Measurements from ENCODE around the gene ASB10. TPM values are rescaled to one million over a fixed set of nuclear protein-coding genes. Genes with fewer than 3 reads are reported as not detected.

The ASB10 gene
- total RNA-seq, 1 experiment from 2014 or later = not detected

DNA sequence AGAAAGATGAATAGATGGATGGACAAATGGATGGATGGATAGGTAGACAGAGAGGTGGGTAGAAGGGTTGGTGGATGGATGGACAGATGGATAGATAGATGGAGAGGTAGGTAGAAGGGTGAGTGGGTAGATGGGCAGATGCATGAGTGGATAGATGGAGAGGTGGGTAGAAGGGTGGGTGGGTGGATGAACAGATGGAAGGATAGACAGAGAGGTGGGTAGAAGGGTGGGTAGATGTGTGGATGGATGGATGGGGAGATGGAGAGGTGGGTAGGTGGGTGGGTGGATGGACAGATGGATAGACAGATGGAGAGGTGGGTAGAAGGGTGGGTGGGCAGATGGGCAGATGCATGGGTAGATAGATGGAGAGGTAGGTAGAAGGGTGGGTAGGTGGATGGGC is 10.9 kb upstream of the ASB10 start:
- intact Hi-C loops (cut with micrococcal nuclease; ENCODE audit: unreplicated experiment) = no loop called here
- ChIA-PET CTCF (interaction anchor here (0.6 kb wide), 1 partner anchor 22 kb away, joined by 6 read pairs; no protein-coding TSS in a partner anchor), POLR2A (no interaction called here)
- ATAC-seq = no peak
- H3K9me3 ChIP-seq (ENCODE audit: control insufficient read depth, insufficient read depth, low read depth, low read length) = no peaks in the 10 kb centered on the region
- no TSS peak for BruUV-seq (replicated peaks)
- DNase-seq (ENCODE audit: low read depth, low spot score) = no peak
- H3K36me3 ChIP-seq (ENCODE audit: control insufficient read depth, insufficient read depth, low read length) = no peaks in the 10 kb centered on the region
- H3K4me1 ChIP-seq (ENCODE audit: control insufficient read depth, insufficient read depth, low read length) = no peaks in the 10 kb centered on the region
- in situ Hi-C loops (cut with HindIII; ENCODE audit: low pct_unique_long_range_greater_than_20kb, low sequenced_read_pairs) = no loop called here
- peaks cover 7% of the 10 kb centered on the region for H3K27me3 ChIP-seq (ENCODE audit: control insufficient read depth, insufficient read depth, low read length)
- no peak overlapping the region for H3K4me3 ChIP-seq (ENCODE audit: low read depth in 2 of 2, low read length in 2 of 2)
- TF ChIP-seq SIN3A (IDR thresholded peaks at IDR 0.05; ENCODE audit: borderline replicate concordance, insufficient read depth, low read depth, low read length) (no peak), CTCF (IDR thresholded peaks at IDR 0.05) (no peak), POLR2AphosphoS5 (IDR thresholded peaks at IDR 0.05; ENCODE audit: low read depth, low read length) (no peak), TCF7L2 (IDR thresholded peaks at IDR 0.05; ENCODE audit: low read depth, low read length) (no peak)
- TF ChIP-seq, protein P1, sequence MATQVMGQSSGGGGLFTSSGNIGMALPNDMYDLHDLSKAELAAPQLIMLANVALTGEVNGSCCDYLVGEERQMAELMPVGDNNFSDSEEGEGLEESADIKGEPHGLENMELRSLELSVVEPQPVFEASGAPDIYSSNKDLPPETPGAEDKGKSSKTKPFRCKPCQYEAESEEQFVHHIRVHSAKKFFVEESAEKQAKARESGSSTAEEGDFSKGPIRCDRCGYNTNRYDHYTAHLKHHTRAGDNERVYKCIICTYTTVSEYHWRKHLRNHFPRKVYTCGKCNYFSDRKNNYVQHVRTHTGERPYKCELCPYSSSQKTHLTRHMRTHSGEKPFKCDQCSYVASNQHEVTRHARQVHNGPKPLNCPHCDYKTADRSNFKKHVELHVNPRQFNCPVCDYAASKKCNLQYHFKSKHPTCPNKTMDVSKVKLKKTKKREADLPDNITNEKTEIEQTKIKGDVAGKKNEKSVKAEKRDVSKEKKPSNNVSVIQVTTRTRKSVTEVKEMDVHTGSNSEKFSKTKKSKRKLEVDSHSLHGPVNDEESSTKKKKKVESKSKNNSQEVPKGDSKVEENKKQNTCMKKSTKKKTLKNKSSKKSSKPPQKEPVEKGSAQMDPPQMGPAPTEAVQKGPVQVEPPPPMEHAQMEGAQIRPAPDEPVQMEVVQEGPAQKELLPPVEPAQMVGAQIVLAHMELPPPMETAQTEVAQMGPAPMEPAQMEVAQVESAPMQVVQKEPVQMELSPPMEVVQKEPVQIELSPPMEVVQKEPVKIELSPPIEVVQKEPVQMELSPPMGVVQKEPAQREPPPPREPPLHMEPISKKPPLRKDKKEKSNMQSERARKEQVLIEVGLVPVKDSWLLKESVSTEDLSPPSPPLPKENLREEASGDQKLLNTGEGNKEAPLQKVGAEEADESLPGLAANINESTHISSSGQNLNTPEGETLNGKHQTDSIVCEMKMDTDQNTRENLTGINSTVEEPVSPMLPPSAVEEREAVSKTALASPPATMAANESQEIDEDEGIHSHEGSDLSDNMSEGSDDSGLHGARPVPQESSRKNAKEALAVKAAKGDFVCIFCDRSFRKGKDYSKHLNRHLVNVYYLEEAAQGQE (IDR thresholded peaks at IDR 0.05; ENCODE audit: insufficient read depth in 1 of 2, low read depth in 2 of 2, low read length in 1 of 2) = no peak
- H3K27ac ChIP-seq (ENCODE audit: low read length) = no peak overlapping the region

DNA sequence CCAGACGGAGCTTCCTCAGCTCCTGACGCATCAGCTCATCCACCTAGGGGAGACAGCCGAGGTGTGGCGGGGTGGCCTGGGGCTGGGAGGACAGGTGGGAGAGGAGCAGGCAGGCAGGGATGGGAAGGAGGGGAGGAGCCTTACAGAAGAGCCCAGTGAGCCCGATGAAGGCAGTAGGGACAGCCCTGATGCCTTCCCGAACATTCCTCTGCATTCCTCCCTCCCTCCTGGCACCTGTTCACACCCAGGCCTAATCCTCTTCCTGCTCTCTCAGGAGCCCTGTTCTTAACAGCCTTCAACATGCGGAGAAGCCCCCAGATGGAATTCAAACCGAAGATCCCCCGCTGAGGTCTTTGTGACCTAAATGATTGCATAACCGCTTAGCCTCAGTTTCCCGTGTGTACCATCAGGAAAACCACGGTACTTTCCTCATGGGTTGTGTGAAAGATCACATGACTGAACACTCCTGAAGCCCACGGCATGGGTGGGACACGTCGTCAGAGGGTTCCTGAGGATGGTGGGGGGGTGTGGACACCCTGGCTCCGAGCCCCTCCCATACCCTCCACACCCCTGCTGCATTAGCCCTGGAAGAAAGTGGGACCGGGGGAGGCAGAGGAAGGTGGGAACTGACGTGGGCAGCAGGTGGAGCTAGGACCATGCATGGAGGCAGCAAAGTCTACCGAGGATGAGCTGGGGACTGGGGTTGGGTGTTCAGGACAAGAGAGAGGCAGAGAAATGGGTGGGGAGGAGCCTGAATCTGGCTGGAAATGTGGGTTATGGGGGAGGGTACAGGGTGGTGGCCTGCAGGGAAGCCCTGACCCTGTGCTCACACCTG is 8.8 kb upstream of the ASB10 start:
- Histone ChIP-seq H3K27ac (ENCODE audit: low read length) (no peak overlapping the region), H3K4me1 (ENCODE audit: control insufficient read depth, insufficient read depth, low read length) (no peaks in the 10 kb centered on the region), H3K9me3 (ENCODE audit: control insufficient read depth, insufficient read depth, low read depth, low read length) (no peaks in the 10 kb centered on the region), H3K36me3 (ENCODE audit: control insufficient read depth, insufficient read depth, low read length) (no peaks in the 10 kb centered on the region), H3K4me3 (ENCODE audit: low read depth in 2 of 2, low read length in 2 of 2) (no peak overlapping the region), H3K27me3 (ENCODE audit: control insufficient read depth, insufficient read depth, low read length) (peaks cover 5% of the 10 kb centered on the region)
- TF ChIP-seq CTCF (IDR thresholded peaks at IDR 0.05) (no peak), SIN3A (IDR thresholded peaks at IDR 0.05; ENCODE audit: borderline replicate concordance, insufficient read depth, low read depth, low read length) (no peak), POLR2AphosphoS5 (IDR thresholded peaks at IDR 0.05; ENCODE audit: low read depth, low read length) (no peak), TCF7L2 (IDR thresholded peaks at IDR 0.05; ENCODE audit: low read depth, low read length) (no peak)
- TF ChIP-seq, protein P1 (IDR thresholded peaks at IDR 0.05; ENCODE audit: insufficient read depth in 1 of 2, low read depth in 2 of 2, low read length in 1 of 2) = no peak
- CTCF ChIA-PET = interaction anchor here (0.6 kb wide), 1 partner anchor 492 kb away, joined by 4 read pairs; no protein-coding TSS in a partner anchor
- DNase-seq (ENCODE audit: low read depth, low spot score) = no peak
- POLR2A ChIA-PET = no interaction called here
- intact Hi-C loops (cut with micrococcal nuclease; ENCODE audit: unreplicated experiment) (no loop called here), in situ Hi-C loops (cut with HindIII; ENCODE audit: low pct_unique_long_range_greater_than_20kb, low sequenced_read_pairs) (no loop called here)
- no TSS peak for BruUV-seq (replicated peaks)
- no peak for ATAC-seq

Measured in Panc1 (cell line).